Stimulated activated CD4-positive, alpha-beta T cell treated with anti-CD3 and anti-CD28 coated beads, Interleukin-4, amount 100 ng/mL, for 4 hours (primary cell): Measurements from ENCODE around the gene SLC13A2.
"Not testable (repeated sequence)": the region's sequence is repeated elsewhere in the genome, so short reads cannot be mapped to it uniquely, and the experiment has no call there.

ENCODE experiments used
- DNase-seq, 2 experiments: peaks; one replicate each; pipeline ENCODE4 v3.0.0-alpha.2; 2020

Gene SLC13A2

GRCh38 chr17:28473542-28473941, at the start of gene SLC13A2:
Gene SLC13A2 (plus strand): TSS chr17:28473644. CDS start chr17:28473713, 69 bp downstream.
- DNase-seq: no peak

- DNase-seq: no peak
Measured at GRCh38 chr17:28425206-28425605, 48.2 kb upstream of the SLC13A2 start.

- no peak for DNase-seq
Measured at GRCh38 chr17:28426081-28426519, 47.3 kb upstream of the SLC13A2 start.

GRCh38 chr17:28427371-28427770, 46.1 kb upstream of the SLC13A2 start:
- no peak for DNase-seq

- not testable (repeated sequence) for DNase-seq
Measured at GRCh38 chr17:28427982-28428381, 45.5 kb upstream of the SLC13A2 start.

- DNase-seq: no peak
Measured at GRCh38 chr17:28433721-28434120, 39.7 kb upstream of the SLC13A2 start.

GRCh38 chr17:28434326-28434725, 39.1 kb upstream of the SLC13A2 start:
- not testable (repeated sequence) for DNase-seq

- DNase-seq: no peak
Measured at GRCh38 chr17:28443901-28444638, 29.4 kb upstream of the SLC13A2 start.

GRCh38 chr17:28446716-28447395, 26.6 kb upstream of the SLC13A2 start:
- no peak for DNase-seq

GRCh38 chr17:28447396-28447760, 26.1 kb upstream of the SLC13A2 start:
- DNase-seq: no peak

- DNase-seq: no peak
Measured at GRCh38 chr17:28449859-28450258, 23.6 kb upstream of the SLC13A2 start.

GRCh38 chr17:28457890-28458289, 15.6 kb upstream of the SLC13A2 start:
- DNase-seq: no peak

- DNase-seq: not testable (repeated sequence)
Measured at GRCh38 chr17:28458881-28459280, 14.6 kb upstream of the SLC13A2 start.

- no peak for DNase-seq
Measured at GRCh38 chr17:28460901-28461300, 12.5 kb upstream of the SLC13A2 start.

- DNase-seq: no peak
Measured at GRCh38 chr17:28466001-28466400, 7.4 kb upstream of the SLC13A2 start.

- DNase-seq: no peak
Measured at GRCh38 chr17:28466521-28467048, 6.9 kb upstream of the SLC13A2 start.

GRCh38 chr17:28467456-28468025, 5.9 kb upstream of the SLC13A2 start:
- DNase-seq: no peak

GRCh38 chr17:28468033-28468735, 5.3 kb upstream of the SLC13A2 start:
- DNase-seq: not testable (repeated sequence)

- no peak for DNase-seq
Measured at GRCh38 chr17:28468781-28469180, 4.7 kb upstream of the SLC13A2 start.

- DNase-seq: no peak
Measured at GRCh38 chr17:28469376-28469775, 4.1 kb upstream of the SLC13A2 start.

GRCh38 chr17:28470266-28470913, 3.1 kb upstream of the SLC13A2 start:
- no peak for DNase-seq

- DNase-seq: no peak
Measured at GRCh38 chr17:28470914-28471366, 2.5 kb upstream of the SLC13A2 start.
